ENCODE measurements around the gene PHACTR1. TPM values are rescaled to one million over a fixed set of nuclear protein-coding genes. Genes with fewer than 3 reads are reported as not detected.
"Not testable (repeated sequence)": the region's sequence is repeated elsewhere in the genome, so short reads cannot be mapped to it uniquely, and the experiment has no call there.

PHACTR1 gene
- total RNA-seq, 2 donors from 2014 or later, result 1.3 to 4.3 TPM

GRCh38 chr6:13239530-13240455 lies 523.2 kb downstream of the PHACTR1 start:
- Histone ChIP-seq H3K9me3 (no peaks in the 10 kb centered on the region), H3K27me3 (replicated peaks; ENCODE audit: insufficient read depth) (no peaks in the 10 kb centered on the region), H3K36me3 (no peaks in the 10 kb centered on the region), H3K27ac (no peak overlapping the region), H3K4me3 (no peak overlapping the region), H3K4me1 (replicated peaks) (no peaks in the 10 kb centered on the region)
- intact Hi-C loops (cut with DNase I), result no loop called here
- WGBS, result 65% methylated on average over 9 of the region's 9 CpGs
- TF ChIP-seq POLR2A (IDR thresholded peaks at IDR 0.05) (no peak), POLR2AphosphoS5 (IDR thresholded peaks at IDR 0.05) (no peak), CTCF (IDR thresholded peaks at IDR 0.05) (no peak)
- DNase-seq (ENCODE audit: low spot score), result no peak

GRCh38 chr6:13241364-13241763 lies 524.8 kb downstream of the PHACTR1 start:
- TF ChIP-seq POLR2A (IDR thresholded peaks at IDR 0.05), result no peak
- no peak for TF ChIP-seq CTCF (IDR thresholded peaks at IDR 0.05)
- no peak for TF ChIP-seq POLR2AphosphoS5 (IDR thresholded peaks at IDR 0.05)
- 96% methylated on average over 5 of the region's 5 CpGs for WGBS
- Histone ChIP-seq H3K27ac (no peak overlapping the region), H3K4me3 (no peak overlapping the region), H3K9me3 (no peaks in the 10 kb centered on the region), H3K27me3 (replicated peaks; ENCODE audit: insufficient read depth) (no peaks in the 10 kb centered on the region), H3K4me1 (replicated peaks) (no peaks in the 10 kb centered on the region), H3K36me3 (no peaks in the 10 kb centered on the region)
- intact Hi-C loops (cut with DNase I), result no loop called here
- no peak for DNase-seq (ENCODE audit: low spot score)

GRCh38 chr6:13242178-13242577 lies 525.6 kb downstream of the PHACTR1 start:
- 98% methylated on average over 3 of the region's 3 CpGs for WGBS
- TF ChIP-seq POLR2AphosphoS5 (IDR thresholded peaks at IDR 0.05), result no peak
- TF ChIP-seq CTCF (IDR thresholded peaks at IDR 0.05), result no peak
- TF ChIP-seq POLR2A (IDR thresholded peaks at IDR 0.05), result no peak
- no peak overlapping the region for H3K4me3 ChIP-seq
- no peaks in the 10 kb centered on the region for H3K4me1 ChIP-seq (replicated peaks)
- DNase-seq (ENCODE audit: low spot score), result no peak
- H3K27me3 ChIP-seq (replicated peaks; ENCODE audit: insufficient read depth), result no peaks in the 10 kb centered on the region
- no peaks in the 10 kb centered on the region for H3K36me3 ChIP-seq
- no peaks in the 10 kb centered on the region for H3K9me3 ChIP-seq
- H3K27ac ChIP-seq, result no peak overlapping the region
- intact Hi-C loops (cut with DNase I), result no loop called here

GRCh38 chr6:13242590-13242989 lies 526.0 kb downstream of the PHACTR1 start:
- Histone ChIP-seq H3K4me1 (replicated peaks) (no peaks in the 10 kb centered on the region), H3K27me3 (replicated peaks; ENCODE audit: insufficient read depth) (no peaks in the 10 kb centered on the region), H3K9me3 (no peaks in the 10 kb centered on the region), H3K36me3 (no peaks in the 10 kb centered on the region), H3K4me3 (no peak overlapping the region), H3K27ac (no peak overlapping the region)
- no peak for DNase-seq (ENCODE audit: low spot score)
- TF ChIP-seq POLR2A (IDR thresholded peaks at IDR 0.05) (no peak), POLR2AphosphoS5 (IDR thresholded peaks at IDR 0.05) (no peak)
- 42% methylated on average over 1 of the region's 1 CpG for WGBS
- intact Hi-C loops (cut with DNase I), result no loop called here

GRCh38 chr6:13243033-13243432 lies 526.5 kb downstream of the PHACTR1 start:
- no peak for DNase-seq (ENCODE audit: low spot score)
- no peak for TF ChIP-seq POLR2A (IDR thresholded peaks at IDR 0.05)
- no peak for TF ChIP-seq CTCF (IDR thresholded peaks at IDR 0.05)
- TF ChIP-seq POLR2AphosphoS5 (IDR thresholded peaks at IDR 0.05), result no peak
- H3K27me3 ChIP-seq (replicated peaks; ENCODE audit: insufficient read depth), result no peaks in the 10 kb centered on the region
- intact Hi-C loops (cut with DNase I), result no loop called here
- no peaks in the 10 kb centered on the region for H3K4me1 ChIP-seq (replicated peaks)
- H3K9me3 ChIP-seq, result no peaks in the 10 kb centered on the region
- H3K36me3 ChIP-seq, result no peaks in the 10 kb centered on the region
- no peak overlapping the region for H3K4me3 ChIP-seq
- 19% methylated on average over 1 of the region's 1 CpG for WGBS
- no peak overlapping the region for H3K27ac ChIP-seq

GRCh38 chr6:13243745-13244144 lies 527.2 kb downstream of the PHACTR1 start:
- DNase-seq (ENCODE audit: low spot score); H3K36me3 ChIP-seq; H3K27me3 ChIP-seq (replicated peaks; ENCODE audit: insufficient read depth); H3K4me1 ChIP-seq (replicated peaks); intact Hi-C loops (cut with DNase I); H3K27ac ChIP-seq; H3K9me3 ChIP-seq; H3K4me3 ChIP-seq: not testable (repeated sequence)
- WGBS, result 95% methylated on average over 5 of the region's 5 CpGs

Measured in prostate gland (tissue), 2 donors.